Fibroblast of the conjunctiva (primary cell): ENCODE measurements around the gene FSTL4.

Experiments
- DNase-seq: peaks from one replicate; pipeline ENCODE4 v3.0.0-alpha.2; 2010; ENCODE audit warnings: low read depth

The FSTL4 gene

GRCh38 chr5:133612249-133612860, at the start of gene FSTL4:
Gene FSTL4 (minus strand): TSS chr5:133612541.
- DNase-seq: no peak

GRCh38 chr5:133661389-133661788, 49.0 kb upstream of the FSTL4 start:
- DNase-seq: no peak

GRCh38 chr5:133658327-133658726, 46.0 kb upstream of the FSTL4 start:
- no peak for DNase-seq

- no peak for DNase-seq
Measured at GRCh38 chr5:133657036-133657435, 44.7 kb upstream of the FSTL4 start.

GRCh38 chr5:133655966-133656365, 43.6 kb upstream of the FSTL4 start:
- no peak for DNase-seq

GRCh38 chr5:133653760-133654049, 41.4 kb upstream of the FSTL4 start:
- DNase-seq: no peak

GRCh38 chr5:133652951-133653759, 40.8 kb upstream of the FSTL4 start:
- DNase-seq: no peak

- DNase-seq: no peak
Measured at GRCh38 chr5:133644000-133644865, 31.9 kb upstream of the FSTL4 start.

GRCh38 chr5:133643365-133643764, 31.0 kb upstream of the FSTL4 start:
- no peak for DNase-seq

GRCh38 chr5:133642153-133642722, 29.9 kb upstream of the FSTL4 start:
- DNase-seq: no peak

GRCh38 chr5:133641683-133642082, 29.3 kb upstream of the FSTL4 start:
- no peak for DNase-seq

GRCh38 chr5:133639850-133640528, 27.6 kb upstream of the FSTL4 start:
- DNase-seq: no peak

- DNase-seq: no peak
Measured at GRCh38 chr5:133638436-133638835, 26.1 kb upstream of the FSTL4 start.

GRCh38 chr5:133637206-133637605, 24.9 kb upstream of the FSTL4 start:
- DNase-seq: no peak

GRCh38 chr5:133635051-133635450, 22.7 kb upstream of the FSTL4 start:
- no peak for DNase-seq

GRCh38 chr5:133627180-133627579, 14.8 kb upstream of the FSTL4 start:
- DNase-seq: no peak

- no peak for DNase-seq
Measured at GRCh38 chr5:133624316-133624715, 12.0 kb upstream of the FSTL4 start.

GRCh38 chr5:133618141-133618540, 5.8 kb upstream of the FSTL4 start:
- DNase-seq: no peak

GRCh38 chr5:133613743-133614142, 1.4 kb upstream of the FSTL4 start:
- no peak for DNase-seq

GRCh38 chr5:133613184-133613583, 843 bp upstream of the FSTL4 start:
- no peak for DNase-seq

- DNase-seq: no peak
Measured at GRCh38 chr5:133611357-133612248, 738 bp downstream of the FSTL4 start.
